Cardiac fibroblast (primary cell): ENCODE measurements around the gene RAD9A.

Source experiments
- DNase-seq, 2 donors: peaks; one replicate each; pipeline versions ENCODE4 v3.0.0 to v3.0.0-alpha.2; 2010; ENCODE audit warnings: low read depth in 2 of 2
- H3K4me3 ChIP-seq, 2 donors: replicated peaks in 1 of 2; 1 replicate in 1 of 2; 2 replicates in 1 of 2; pipeline ENCODE4 v1.5.1; 2011; ENCODE audit warnings: low read depth in 2 of 2, low read length in 2 of 2, mild to moderate bottlenecking in 2 of 2, moderate library complexity in 1 of 2
- TF ChIP-seq, protein P1 (sequence below): IDR thresholded peaks from one replicate; pipeline ENCODE4 v1.5.1; 2011; ENCODE audit warnings: low read depth, mild to moderate bottlenecking, low read length, inconsistent platforms

The RAD9A gene

GRCh38 chr11:67382276-67383136 lies 9.3 kb upstream of the RAD9A start:
- peak; percentile 82 to 83 for DNase-seq
- TF ChIP-seq, protein P1, sequence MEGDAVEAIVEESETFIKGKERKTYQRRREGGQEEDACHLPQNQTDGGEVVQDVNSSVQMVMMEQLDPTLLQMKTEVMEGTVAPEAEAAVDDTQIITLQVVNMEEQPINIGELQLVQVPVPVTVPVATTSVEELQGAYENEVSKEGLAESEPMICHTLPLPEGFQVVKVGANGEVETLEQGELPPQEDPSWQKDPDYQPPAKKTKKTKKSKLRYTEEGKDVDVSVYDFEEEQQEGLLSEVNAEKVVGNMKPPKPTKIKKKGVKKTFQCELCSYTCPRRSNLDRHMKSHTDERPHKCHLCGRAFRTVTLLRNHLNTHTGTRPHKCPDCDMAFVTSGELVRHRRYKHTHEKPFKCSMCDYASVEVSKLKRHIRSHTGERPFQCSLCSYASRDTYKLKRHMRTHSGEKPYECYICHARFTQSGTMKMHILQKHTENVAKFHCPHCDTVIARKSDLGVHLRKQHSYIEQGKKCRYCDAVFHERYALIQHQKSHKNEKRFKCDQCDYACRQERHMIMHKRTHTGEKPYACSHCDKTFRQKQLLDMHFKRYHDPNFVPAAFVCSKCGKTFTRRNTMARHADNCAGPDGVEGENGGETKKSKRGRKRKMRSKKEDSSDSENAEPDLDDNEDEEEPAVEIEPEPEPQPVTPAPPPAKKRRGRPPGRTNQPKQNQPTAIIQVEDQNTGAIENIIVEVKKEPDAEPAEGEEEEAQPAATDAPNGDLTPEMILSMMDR: peak; percentile 100
- H3K4me3 ChIP-seq: no peak overlapping the region

GRCh38 chr11:67384851-67385366 lies 6.9 kb upstream of the RAD9A start:
- TF ChIP-seq, protein P1: no peak
- peak; percentile 62 to 66 for DNase-seq

DNA sequence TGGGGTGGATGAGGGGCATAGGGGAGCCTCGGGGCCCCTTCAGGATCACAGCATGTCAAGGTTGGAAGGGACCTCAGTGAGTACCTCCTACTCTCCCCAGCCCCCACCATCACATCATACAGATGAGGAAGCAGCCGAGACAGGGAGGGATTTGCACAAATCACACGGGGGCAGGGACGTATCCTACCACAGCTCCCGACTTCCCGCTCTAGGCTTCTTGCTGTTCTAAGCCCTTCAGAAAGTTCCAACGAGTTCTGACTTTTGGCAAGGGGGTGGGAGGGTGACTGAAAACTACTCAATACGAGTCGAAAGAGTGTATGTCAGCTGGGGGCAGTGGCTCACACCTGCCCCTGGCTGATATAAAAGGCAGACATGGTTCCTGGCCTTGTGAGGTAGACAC lies 4.7 kb upstream of the RAD9A start:
- TF ChIP-seq, protein P1: no peak
- H3K4me3 ChIP-seq: no peak overlapping the region
- DNase-seq: no peak

More at GRCh38 chr11:67384851-67385366, 6.9 kb upstream of the RAD9A start:
- H3K4me3 ChIP-seq: no peak overlapping the region

- TF ChIP-seq, protein P1: no peak
- H3K4me3 ChIP-seq: no peak overlapping the region
- no peak for DNase-seq
Observed at GRCh38 chr11:67387518-67387917, 4.3 kb upstream of the RAD9A start.

- H3K4me3 ChIP-seq: no peak overlapping the region
- DNase-seq: no peak
- TF ChIP-seq, protein P1: peak; percentile 72
Observed at GRCh38 chr11:67389477-67389876, 2.3 kb upstream of the RAD9A start.

GRCh38 chr11:67390947-67391303 lies 861 bp upstream of the RAD9A start:
- TF ChIP-seq, protein P1: no peak
- no peak for DNase-seq
- peak overlapping the region; percentile 85 to 94 for H3K4me3 ChIP-seq
